ENCODE results near the gene CPED1. TPM values are rescaled to one million over a fixed set of nuclear protein-coding genes. Genes with fewer than 3 reads are reported as not detected.
"Not testable (repeated sequence)": the region's sequence is repeated elsewhere in the genome, so short reads cannot be mapped to it uniquely, and the experiment has no call there.

CPED1 gene
- total RNA-seq, 1 donor from 2014 or later, result not detected

GRCh38 chr7:121205777-121206176, 217.3 kb downstream of the CPED1 start:
- H3K4me3 Mint-ChIP-seq (ENCODE audit: unreplicated experiment), result no peak overlapping the region
- no peak for DNase-seq
- H3K36me3 Mint-ChIP-seq (ENCODE audit: unreplicated experiment), result no peaks in the 10 kb centered on the region
- TF ChIP-seq CTCF (IDR thresholded peaks at IDR 0.05; ENCODE audit: partially characterized antibody, unreplicated experiment), result no peak
- H3K9me3 Mint-ChIP-seq (ENCODE audit: unreplicated experiment), result no peaks in the 10 kb centered on the region
- H3K27me3 Mint-ChIP-seq (ENCODE audit: unreplicated experiment), result no peaks in the 10 kb centered on the region
- no peaks in the 10 kb centered on the region for H3K4me1 Mint-ChIP-seq (ENCODE audit: low read depth, unreplicated experiment)
- H3K27ac Mint-ChIP-seq (ENCODE audit: unreplicated experiment), result no peak overlapping the region

- Mint-ChIP-seq H3K27me3 (ENCODE audit: unreplicated experiment) (no peaks in the 10 kb centered on the region), H3K9me3 (ENCODE audit: unreplicated experiment) (no peaks in the 10 kb centered on the region), H3K4me1 (ENCODE audit: low read depth, unreplicated experiment) (peaks cover 10% of the 10 kb centered on the region), H3K27ac (ENCODE audit: unreplicated experiment) (no peak overlapping the region), H3K36me3 (ENCODE audit: unreplicated experiment) (no peaks in the 10 kb centered on the region), H3K4me3 (ENCODE audit: unreplicated experiment) (no peak overlapping the region)
- no peak for DNase-seq
- no peak for TF ChIP-seq CTCF (IDR thresholded peaks at IDR 0.05; ENCODE audit: partially characterized antibody, unreplicated experiment)
These were observed 222.7 kb downstream of the CPED1 start for GRCh38 chr7:121211253-121211652.

- H3K27ac Mint-ChIP-seq (ENCODE audit: unreplicated experiment), result no peak overlapping the region
- H3K4me1 Mint-ChIP-seq (ENCODE audit: low read depth, unreplicated experiment), result peaks cover 10% of the 10 kb centered on the region
- no peaks in the 10 kb centered on the region for H3K27me3 Mint-ChIP-seq (ENCODE audit: unreplicated experiment)
- H3K4me3 Mint-ChIP-seq (ENCODE audit: unreplicated experiment), result no peak overlapping the region
- H3K9me3 Mint-ChIP-seq (ENCODE audit: unreplicated experiment), result no peaks in the 10 kb centered on the region
- DNase-seq, result no peak
- no peaks in the 10 kb centered on the region for H3K36me3 Mint-ChIP-seq (ENCODE audit: unreplicated experiment)
- TF ChIP-seq CTCF (IDR thresholded peaks at IDR 0.05; ENCODE audit: partially characterized antibody, unreplicated experiment), result no peak
These were observed 223.5 kb downstream of the CPED1 start for GRCh38 chr7:121212036-121212435.

GRCh38 chr7:121214657-121215056, 226.1 kb downstream of the CPED1 start:
- H3K4me1 Mint-ChIP-seq (ENCODE audit: low read depth, unreplicated experiment), result peaks cover 16% of the 10 kb centered on the region
- no peaks in the 10 kb centered on the region for H3K9me3 Mint-ChIP-seq (ENCODE audit: unreplicated experiment)
- H3K4me3 Mint-ChIP-seq (ENCODE audit: unreplicated experiment), result no peak overlapping the region
- DNase-seq, result no peak
- H3K36me3 Mint-ChIP-seq (ENCODE audit: unreplicated experiment), result no peaks in the 10 kb centered on the region
- H3K27me3 Mint-ChIP-seq (ENCODE audit: unreplicated experiment), result no peaks in the 10 kb centered on the region
- TF ChIP-seq CTCF (IDR thresholded peaks at IDR 0.05; ENCODE audit: partially characterized antibody, unreplicated experiment), result no peak
- H3K27ac Mint-ChIP-seq (ENCODE audit: unreplicated experiment), result no peak overlapping the region

GRCh38 chr7:121219026-121219425, 230.5 kb downstream of the CPED1 start:
- Mint-ChIP-seq H3K36me3 (ENCODE audit: unreplicated experiment) (peaks cover 3% of the 10 kb centered on the region), H3K4me3 (ENCODE audit: unreplicated experiment) (no peak overlapping the region), H3K27me3 (ENCODE audit: unreplicated experiment) (peaks cover 5% of the 10 kb centered on the region), H3K9me3 (ENCODE audit: unreplicated experiment) (peaks cover 6% of the 10 kb centered on the region), H3K4me1 (ENCODE audit: low read depth, unreplicated experiment) (peaks cover 6% of the 10 kb centered on the region), H3K27ac (ENCODE audit: unreplicated experiment) (no peak overlapping the region)
- no peak for TF ChIP-seq CTCF (IDR thresholded peaks at IDR 0.05; ENCODE audit: partially characterized antibody, unreplicated experiment)
- DNase-seq, result no peak

GRCh38 chr7:121221108-121221507, 232.6 kb downstream of the CPED1 start:
- not testable (repeated sequence) for H3K4me3 Mint-ChIP-seq (ENCODE audit: unreplicated experiment); H3K4me1 Mint-ChIP-seq (ENCODE audit: low read depth, unreplicated experiment); H3K36me3 Mint-ChIP-seq (ENCODE audit: unreplicated experiment); H3K9me3 Mint-ChIP-seq (ENCODE audit: unreplicated experiment); H3K27ac Mint-ChIP-seq (ENCODE audit: unreplicated experiment); DNase-seq; H3K27me3 Mint-ChIP-seq (ENCODE audit: unreplicated experiment)
